Right cardiac atrium (tissue), 5 donors: Measurements from ENCODE around the gene ANKMY2. TPM values are rescaled to one million over a fixed set of nuclear protein-coding genes. Genes with fewer than 3 reads are reported as not detected.
A peak's percentile ranks its signal among the peaks of the same experiment; 100 is the strongest.

Source experiments
- ATAC-seq, 2 donors: fragments of 200-7000 bp; cut with Tn5 transposase; one replicate each; pipeline versions ENCODE4 v1.8.0 to v1.9.1; 2020; ENCODE audit warnings: moderate library complexity in 2 of 2, mild to moderate bottlenecking in 1 of 2
- DNase-seq, 3 donors: peaks; one replicate each; pipeline ENCODE4 v3.0.0-alpha.2; 2020
- H3K27ac ChIP-seq: one replicate; pipeline ENCODE4 v1.5.1; 2013; ENCODE audit warnings: mild to moderate bottlenecking, low read length, control low read depth, moderate library complexity
- H3K27me3 ChIP-seq: one replicate; pipeline ENCODE4 v1.6.1; 2013; ENCODE audit not compliant: control insufficient read depth, insufficient read depth
- H3K4me1 ChIP-seq: one replicate; pipeline ENCODE4 v1.6.1; 2013; ENCODE audit warnings: low read length; ENCODE audit not compliant: control insufficient read depth, insufficient read depth
- H3K4me3 ChIP-seq: one replicate; pipeline ENCODE4 v1.5.1; 2013; ENCODE audit warnings: low read length, control low read depth
- H3K9me3 ChIP-seq: one replicate; pipeline ENCODE4 v1.6.1; 2013; ENCODE audit warnings: low read length; ENCODE audit not compliant: control insufficient read depth
- WGBS: extraction: QIAGEN DNeasy Blood & Tissue Kit; methylation state at CpG from one replicate; pipeline ENCODE4 v1.1.7; 2013; 5-methylcytosine and 5-hydroxymethylcytosine counted together
- intact Hi-C, 4 donors: fragments of 100-400 bp; cut with DNase I; formaldehyde crosslinking; loops; one replicate each; pipeline versions ENCODE4 v1.11.0 to v1.14.0; 2022 to 2023
- polyA plus RNA-seq: library from polyadenylated mRNA; stranded (reverse); fragments of 200-250 nt; gene quantifications from one replicate; pipeline ENCODE4 v1.2.3, GENCODE V29; 2013
- total RNA-seq, 4 donors: library from RNA; stranded (reverse); fragmentation: NEBNext Ultra II Directional; extraction: Animal tissue kit (Norgen Biotek cat#: 25700); gene quantifications; one replicate each; pipeline ENCODE4 v1.2.1, GENCODE V29; 2021
- donor health status: healthy with polysubstance abuse.
- donor health status: DM: no; HTN: yes; CAD: no.
- donor health status: DM: no; HTN: no; CAD: no.
- donor health status: DM: no; HTN: yes; CAD: no; lungs with severe emphysema.
- donor health status: DM: yes; HTN: yes; CAD: no.

The ANKMY2 gene
- total and polyA plus RNA-seq, 5 donors, result 23.7 to 41.3 (median 32.0) TPM

- DNase-seq (no peak), ATAC-seq (no peak)
- H3K27me3 ChIP-seq, result no peaks in the 10 kb centered on the region
- 84% methylated on average over 8 of the region's 8 CpGs for WGBS
- no peaks in the 10 kb centered on the region for H3K4me1 ChIP-seq
- intact Hi-C loops, result no loop called here
- no peak overlapping the region for H3K4me3 ChIP-seq
- H3K27ac ChIP-seq, result no peak overlapping the region
- H3K9me3 ChIP-seq, result no peaks in the 10 kb centered on the region
Measured at GRCh38 chr7:16579216-16579615, 66.3 kb downstream of the ANKMY2 start.

- DNase-seq, result no peak
- WGBS, result 81% methylated on average over 4 of the region's 4 CpGs
- Histone ChIP-seq H3K27me3 (no peaks in the 10 kb centered on the region), H3K27ac (no peak overlapping the region), H3K4me1 (no peaks in the 10 kb centered on the region), H3K4me3 (no peak overlapping the region), H3K9me3 (no peaks in the 10 kb centered on the region)
- ATAC-seq, result no peak
- intact Hi-C loops, result no loop called here
Measured at GRCh38 chr7:16571941-16572340, 73.6 kb downstream of the ANKMY2 start.

GRCh38 chr7:16564909-16565426 is 80.6 kb downstream of the ANKMY2 start:
- Histone ChIP-seq H3K4me3 (no peak overlapping the region), H3K9me3 (no peaks in the 10 kb centered on the region), H3K4me1 (no peaks in the 10 kb centered on the region), H3K27ac (no peak overlapping the region), H3K27me3 (no peaks in the 10 kb centered on the region)
- peak; percentile 48 to 51 for ATAC-seq
- 33% methylated on average over 13 of the region's 13 CpGs for WGBS
- no peak for DNase-seq
- intact Hi-C loops, result loop anchor here (5.0 to 10.0 kb wide), 5 partner anchors 130 to 490 kb away; no protein-coding TSS in a partner anchor

GRCh38 chr7:16564023-16564380 is 81.6 kb downstream of the ANKMY2 start:
- Histone ChIP-seq H3K9me3 (no peaks in the 10 kb centered on the region), H3K4me3 (no peak overlapping the region), H3K27me3 (no peaks in the 10 kb centered on the region), H3K4me1 (no peaks in the 10 kb centered on the region), H3K27ac (no peak overlapping the region)
- ATAC-seq (no peak), DNase-seq (no peak)
- 94% methylated on average over 4 of the region's 4 CpGs for WGBS
- intact Hi-C loops, result loop anchor here (5.0 to 10.0 kb wide), 4 partner anchors 129 to 489 kb away; no protein-coding TSS in a partner anchor

GRCh38 chr7:16563281-16564022 is 82.1 kb downstream of the ANKMY2 start:
- no peaks in the 10 kb centered on the region for H3K4me1 ChIP-seq
- ATAC-seq (no peak), DNase-seq (no peak)
- no peak overlapping the region for H3K4me3 ChIP-seq
- WGBS, result 84% methylated on average over 5 of the region's 5 CpGs
- H3K9me3 ChIP-seq, result no peaks in the 10 kb centered on the region
- intact Hi-C loops, result loop anchor here (5.0 to 10.0 kb wide), 4 partner anchors 129 to 489 kb away; no protein-coding TSS in a partner anchor
- no peak overlapping the region for H3K27ac ChIP-seq
- no peaks in the 10 kb centered on the region for H3K27me3 ChIP-seq

GRCh38 chr7:16562456-16563220 is 82.9 kb downstream of the ANKMY2 start:
- H3K4me3 ChIP-seq, result no peak overlapping the region
- H3K27me3 ChIP-seq, result no peaks in the 10 kb centered on the region
- ATAC-seq (no peak), DNase-seq (no peak)
- no peaks in the 10 kb centered on the region for H3K4me1 ChIP-seq
- 91% methylated on average over 9 of the region's 9 CpGs for WGBS
- no peaks in the 10 kb centered on the region for H3K9me3 ChIP-seq
- H3K27ac ChIP-seq, result no peak overlapping the region
- intact Hi-C loops, result loop anchor here (5.0 to 10.0 kb wide), 4 partner anchors 128 to 488 kb away; no protein-coding TSS in a partner anchor

- ATAC-seq (no peak), DNase-seq (no peak)
- no peak overlapping the region for H3K27ac ChIP-seq
- no peaks in the 10 kb centered on the region for H3K4me1 ChIP-seq
- 86% methylated on average over 3 of the region's 3 CpGs for WGBS
- intact Hi-C loops, result loop anchor here (5.0 to 10.0 kb wide), 4 partner anchors 127 to 487 kb away; no protein-coding TSS in a partner anchor
- H3K4me3 ChIP-seq, result no peak overlapping the region
- H3K27me3 ChIP-seq, result no peaks in the 10 kb centered on the region
- no peaks in the 10 kb centered on the region for H3K9me3 ChIP-seq
Measured at GRCh38 chr7:16561943-16562342, 83.6 kb downstream of the ANKMY2 start.

- no peak for ATAC-seq
- Histone ChIP-seq H3K27me3 (no peaks in the 10 kb centered on the region), H3K4me3 (no peak overlapping the region), H3K9me3 (no peaks in the 10 kb centered on the region), H3K27ac (no peak overlapping the region), H3K4me1 (no peaks in the 10 kb centered on the region)
- DNase-seq, result no peak
- intact Hi-C loops, result loop anchor here (5.0 to 10.0 kb wide), 4 partner anchors 125 to 485 kb away; no protein-coding TSS in a partner anchor
- WGBS, result 64% methylated on average over 3 of the region's 3 CpGs
Measured at GRCh38 chr7:16559497-16560179, 85.9 kb downstream of the ANKMY2 start.

GRCh38 chr7:16558761-16559302 is 86.7 kb downstream of the ANKMY2 start:
- ATAC-seq (no peak), DNase-seq (no peak)
- WGBS, result 89% methylated on average over 4 of the region's 4 CpGs
- H3K9me3 ChIP-seq, result no peaks in the 10 kb centered on the region
- no peaks in the 10 kb centered on the region for H3K4me1 ChIP-seq
- H3K4me3 ChIP-seq, result no peak overlapping the region
- no peaks in the 10 kb centered on the region for H3K27me3 ChIP-seq
- intact Hi-C loops, result no loop called here
- no peak overlapping the region for H3K27ac ChIP-seq

DNA sequence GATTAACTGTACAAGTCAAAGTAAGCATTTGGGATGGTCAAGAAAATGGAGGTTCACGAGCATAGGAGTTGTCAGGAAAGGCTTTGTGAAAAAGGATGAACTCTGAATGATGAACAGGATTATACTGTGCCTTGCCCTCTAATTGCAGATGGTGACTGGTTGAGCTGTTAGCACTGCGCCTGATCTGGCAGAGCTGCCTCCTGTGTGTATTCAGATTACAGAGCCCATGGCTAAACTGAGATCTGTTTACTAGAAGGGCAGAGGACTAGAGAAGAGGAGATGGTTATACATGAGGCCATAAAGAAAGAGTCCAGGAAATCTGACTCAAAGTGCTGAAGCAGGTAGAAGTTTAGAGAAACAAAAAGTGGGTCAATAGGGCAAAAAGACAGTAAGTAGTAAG is 89.2 kb downstream of the ANKMY2 start:
- Histone ChIP-seq H3K27me3 (no peaks in the 10 kb centered on the region), H3K9me3 (no peaks in the 10 kb centered on the region), H3K4me1 (no peaks in the 10 kb centered on the region), H3K27ac (no peak overlapping the region), H3K4me3 (no peak overlapping the region)
- no peak for DNase-seq
- WGBS, result 90% methylated on average over 2 of the region's 2 CpGs
- ATAC-seq, result no peak
- intact Hi-C loops, result no loop called here
